Spleen (tissue), 11 donors: ENCODE data around the gene BCL2. TPM values are rescaled to one million over a fixed set of nuclear protein-coding genes. Genes with fewer than 3 reads are reported as not detected.
A peak's percentile ranks its signal among the peaks of the same experiment; 100 is the strongest.

Experiments
- DNase-seq: peaks from one replicate; pipeline ENCODE4 v3.0.0-alpha.2; 2020
- H3K27ac ChIP-seq, 8 donors: fragments of 200-600 bp; sonication (generic) in 7 of 8; 1 replicate in 4 of 8; 2 replicates in 4 of 8; pipeline versions ENCODE4 v1.5.0 to v1.8.0; 2016 to 2021; ENCODE audit warnings: inconsistent platforms in 4 of 8, mild to moderate bottlenecking in 4 of 8, moderate library complexity in 1 of 8
- H3K27me3 ChIP-seq, 7 donors: fragments of 200-600 bp; sonication (generic) in 6 of 7; replicated peaks in 1 of 7; 1 replicate in 4 of 7; 2 replicates in 3 of 7; pipeline versions ENCODE4 v1.5.0 to v1.8.0; 2016 to 2021; ENCODE audit warnings: inconsistent platforms in 3 of 7, mild to moderate bottlenecking in 1 of 7
- H3K36me3 ChIP-seq, 6 donors: fragments of 200-600 bp; sonication (generic) in 5 of 6; 1 replicate in 4 of 6; 2 replicates in 2 of 6; pipeline versions ENCODE4 v1.5.0 to v1.8.0; 2016 to 2021; ENCODE audit warnings: inconsistent platforms in 2 of 6
- H3K4me1 ChIP-seq, 6 donors: fragments of 200-600 bp; sonication (generic) in 5 of 6; 1 replicate in 3 of 6; 2 replicates in 3 of 6; pipeline versions ENCODE4 v1.5.0 to v1.8.0; 2016 to 2021; ENCODE audit warnings: inconsistent platforms in 3 of 6
- H3K4me3 ChIP-seq, 8 donors: fragments of 200-600 bp; sonication (generic) in 7 of 8; 1 replicate in 4 of 8; 2 replicates in 4 of 8; pipeline versions ENCODE4 v1.5.0 to v1.8.0; 2016 to 2021; ENCODE audit warnings: inconsistent platforms in 4 of 8, mild to moderate bottlenecking in 4 of 8, moderate library complexity in 2 of 8
- H3K9me3 ChIP-seq, 8 donors: fragments of 200-600 bp; sonication (generic) in 7 of 8; 1 replicate in 4 of 8; 2 replicates in 4 of 8; pipeline versions ENCODE4 v1.5.0 to v1.8.0; 2016 to 2021; ENCODE audit warnings: inconsistent platforms in 4 of 8
- POLR2A ChIP-seq, 3 donors: fragments of 450-650 bp; IDR thresholded peaks; one replicate each; pipeline ENCODE4 v1.5.1; 2017; ENCODE audit warnings: antibody characterized with exemption in 3 of 3, mild to moderate bottlenecking in 1 of 3
- POLR2AphosphoS5 ChIP-seq, 3 donors: sonication (generic); formaldehyde crosslinking; IDR thresholded peaks; one replicate each; pipeline ENCODE4 v1.5.1; 2017; ENCODE audit warnings: antibody characterized with exemption in 3 of 3
- WGBS, 5 donors: extraction: QIAGEN DNeasy Blood & Tissue Kit in 3 of 5; methylation state at CpG; one replicate each; pipeline versions ENCODE4 v1.1.5 to v1.1.7; 2013 to 2018; 5-methylcytosine and 5-hydroxymethylcytosine counted together
- intact Hi-C: fragments of 100-400 bp; cut with DNase I; formaldehyde crosslinking; loops from one replicate; pipeline ENCODE4 v1.15.0; 2023; ENCODE audit warnings: low total_unique reads
- polyA plus RNA-seq, 3 donors: library from polyadenylated mRNA; stranded (reverse); fragments of 200-250 nt; gene quantifications; one replicate each; pipeline ENCODE4 v1.2.1, GENCODE V29; 2013
- total RNA-seq, 7 donors: library from RNA; depleted of rRNA in 3 of 7; stranded (reverse); fragments of >200 nt in 3 of 7; fragmentation: NEBNext Ultra II Directional in 4 of 7; extraction: Animal tissue kit (Norgen Biotek cat#: 25700) in 4 of 7; gene quantifications; one replicate each; pipeline versions ENCODE4 v1.1.0 to v1.2.1, GENCODE V29; 2016 to 2021
- TF ChIP-seq, protein P1 (sequence below), 11 experiments: fragments of 200-600 bp in 7 of 11; fragments of 450-650 bp in 4 of 11; sonication (generic) in 4 of 11; IDR thresholded peaks in 8 of 11; conservative IDR thresholded peaks in 3 of 11; 1 replicate in 7 of 11; 2 replicates in 4 of 11; pipeline versions ENCODE4 v1.4.0 to v1.8.0; 2016 to 2021; ENCODE audit warnings: antibody characterized with exemption in 11 of 11, inconsistent platforms in 4 of 11, mild to moderate bottlenecking in 1 of 11
- donor health status: healthy with polysubstance abuse.
- donor health status: DM: no; HTN: no; CAD: no; lungs with moderate emphysema.
- donor health status: DM: no; HTN: no; CAD: no.
- donor health status: Bipolar disorder and iron deficiency.
- donor health status: healthy.
- donor health status: DM: no; HTN: no; CAD: no.
- donor health status: DM: yes; HTN: yes; CAD: no.

BCL2 gene
- total and polyA plus RNA-seq, 10 donors, result 9.6 to 112 (median 69.1) TPM

- DNase-seq, result no peak
- Histone ChIP-seq H3K9me3 (no peaks in the 10 kb centered on the region), H3K36me3 (peaks cover 0 to 38% (median 8%) of the 10 kb centered on the region in 6 donors), H3K27me3 (no peaks in the 10 kb centered on the region), H3K27ac (peak overlapping the region in 2 of 8 donors; percentile 66 to 70), H3K4me3 (no peak overlapping the region), H3K4me1 (peaks cover 0 to 64% (median 30%) of the 10 kb centered on the region in 6 donors)
- intact Hi-C loops, result loop anchor here (10.0 kb wide), 1 partner anchor 306 kb away; no protein-coding TSS in a partner anchor
- WGBS, 5 donors, result 87 to 93% (median 89%) methylated on average over 9 of the region's 9 CpGs
- TF ChIP-seq POLR2AphosphoS5 (IDR thresholded peaks at IDR 0.05) (no peak), POLR2A (IDR thresholded peaks at IDR 0.05) (no peak)
- TF ChIP-seq, protein P1, sequence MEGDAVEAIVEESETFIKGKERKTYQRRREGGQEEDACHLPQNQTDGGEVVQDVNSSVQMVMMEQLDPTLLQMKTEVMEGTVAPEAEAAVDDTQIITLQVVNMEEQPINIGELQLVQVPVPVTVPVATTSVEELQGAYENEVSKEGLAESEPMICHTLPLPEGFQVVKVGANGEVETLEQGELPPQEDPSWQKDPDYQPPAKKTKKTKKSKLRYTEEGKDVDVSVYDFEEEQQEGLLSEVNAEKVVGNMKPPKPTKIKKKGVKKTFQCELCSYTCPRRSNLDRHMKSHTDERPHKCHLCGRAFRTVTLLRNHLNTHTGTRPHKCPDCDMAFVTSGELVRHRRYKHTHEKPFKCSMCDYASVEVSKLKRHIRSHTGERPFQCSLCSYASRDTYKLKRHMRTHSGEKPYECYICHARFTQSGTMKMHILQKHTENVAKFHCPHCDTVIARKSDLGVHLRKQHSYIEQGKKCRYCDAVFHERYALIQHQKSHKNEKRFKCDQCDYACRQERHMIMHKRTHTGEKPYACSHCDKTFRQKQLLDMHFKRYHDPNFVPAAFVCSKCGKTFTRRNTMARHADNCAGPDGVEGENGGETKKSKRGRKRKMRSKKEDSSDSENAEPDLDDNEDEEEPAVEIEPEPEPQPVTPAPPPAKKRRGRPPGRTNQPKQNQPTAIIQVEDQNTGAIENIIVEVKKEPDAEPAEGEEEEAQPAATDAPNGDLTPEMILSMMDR (IDR thresholded peaks at IDR 0.05 in 8 of 11, conservative IDR thresholded peaks at IDR 0.05 in 3 of 11), result no peak
Observed at GRCh38 chr18:63128237-63128974, 191.2 kb downstream of the BCL2 start.

DNA sequence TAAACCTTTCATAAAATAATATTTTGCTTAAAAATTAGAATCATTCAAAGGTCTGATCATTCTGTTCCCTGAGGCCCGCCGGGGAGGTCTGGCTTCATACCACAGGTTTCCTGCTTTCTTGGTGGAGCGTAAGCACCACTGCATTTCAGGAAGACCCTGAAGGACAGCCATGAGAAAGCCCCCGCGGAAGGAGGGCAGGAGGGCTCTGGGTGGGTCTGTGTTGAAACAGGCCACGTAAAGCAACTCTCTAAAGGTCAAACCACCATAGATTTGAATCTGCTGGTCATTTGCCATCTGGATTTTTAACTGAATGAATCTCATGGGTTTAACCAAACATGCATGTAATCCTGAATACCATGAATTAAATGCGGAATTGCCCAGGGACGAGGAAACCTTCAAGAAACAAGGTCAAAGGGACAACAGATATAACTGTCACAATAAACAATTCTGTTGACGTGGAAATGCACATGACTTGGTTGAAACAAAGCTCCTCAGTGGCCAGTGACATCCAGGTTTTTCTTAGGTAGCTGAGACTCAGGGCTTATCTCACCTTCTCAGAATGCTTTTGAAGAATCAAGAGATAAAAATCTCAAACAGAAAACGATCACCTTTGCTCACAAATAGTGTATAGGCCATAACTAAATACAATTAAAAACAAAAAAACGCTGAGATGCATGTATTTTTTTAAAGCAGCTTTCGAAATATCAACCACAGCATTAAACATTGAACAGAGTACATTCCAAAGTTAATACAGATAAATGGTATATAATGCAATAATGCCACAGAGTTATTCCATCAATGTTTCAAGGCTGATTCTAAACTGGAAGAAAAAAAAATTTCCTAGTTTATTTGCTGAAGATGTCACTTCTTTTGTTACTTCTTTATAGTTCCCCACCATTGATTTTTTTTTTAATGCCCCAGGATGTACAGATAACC is 193.2 kb downstream of the BCL2 start:
- H3K36me3 ChIP-seq, result peaks cover 0 to 38% (median 8%) of the 10 kb centered on the region in 6 donors
- intact Hi-C loops, result loop anchor here (10.0 kb wide), 1 partner anchor 308 kb away; no protein-coding TSS in a partner anchor
- 49 to 60% (median 54%) methylated on average over 12 of the region's 12 CpGs for WGBS, 5 donors
- TF ChIP-seq POLR2A (IDR thresholded peaks at IDR 0.05) (no peak), POLR2AphosphoS5 (IDR thresholded peaks at IDR 0.05) (peak in 2 of 3 donors; percentile 38 to 58)
- TF ChIP-seq, protein P1 (IDR thresholded peaks at IDR 0.05 in 8 of 11, conservative IDR thresholded peaks at IDR 0.05 in 3 of 11), result no peak
- DNase-seq, result no peak
- H3K4me1 ChIP-seq, result peaks cover 0 to 46% (median 15%) of the 10 kb centered on the region in 6 donors
- no peaks in the 10 kb centered on the region for H3K9me3 ChIP-seq
- H3K27me3 ChIP-seq, result no peaks in the 10 kb centered on the region
- no peak overlapping the region for H3K4me3 ChIP-seq
- peak overlapping the region in 7 of 8 donors; percentile 12 to 41 (median 29) for H3K27ac ChIP-seq

DNA sequence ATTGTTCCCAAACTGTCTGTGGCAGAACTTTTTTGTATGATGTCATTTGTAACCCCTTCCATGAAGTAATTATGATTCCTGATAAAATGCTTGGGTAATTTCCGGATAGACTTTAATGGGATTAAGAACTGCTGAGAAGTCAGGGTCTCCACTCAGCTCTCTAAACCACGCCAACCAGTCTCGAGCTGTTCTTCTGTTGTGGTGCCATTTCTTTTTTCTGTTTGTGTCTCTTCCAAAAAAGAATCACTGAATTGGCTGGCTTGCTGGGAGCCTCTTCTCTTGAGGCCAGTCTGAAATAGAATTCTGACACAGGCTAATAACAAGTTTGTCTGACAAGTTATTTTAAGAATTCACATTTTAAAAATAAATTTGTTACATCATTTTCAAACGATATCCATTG is 198.9 kb downstream of the BCL2 start:
- Histone ChIP-seq H3K27me3 (no peaks in the 10 kb centered on the region), H3K9me3 (no peaks in the 10 kb centered on the region), H3K4me1 (peaks cover 0 to 13% (median 0%) of the 10 kb centered on the region in 6 donors), H3K27ac (no peak overlapping the region), H3K36me3 (peaks cover 0 to 6% (median 0%) of the 10 kb centered on the region in 6 donors), H3K4me3 (no peak overlapping the region)
- 74 to 80% (median 80%) methylated on average over 4 of the region's 4 CpGs for WGBS, 5 donors
- no peak for DNase-seq
- TF ChIP-seq POLR2A (IDR thresholded peaks at IDR 0.05) (no peak), POLR2AphosphoS5 (IDR thresholded peaks at IDR 0.05) (no peak)
- TF ChIP-seq, protein P1 (IDR thresholded peaks at IDR 0.05 in 8 of 11, conservative IDR thresholded peaks at IDR 0.05 in 3 of 11), result no peak
- intact Hi-C loops, result loop anchor here (10.0 kb wide), 1 partner anchor 314 kb away; no protein-coding TSS in a partner anchor
